K562 (cell line): ENCODE results near the gene MAD1L1. TPM values are rescaled to one million over a fixed set of nuclear protein-coding genes. Genes with fewer than 3 reads are reported as not detected.

Experiments
- ADNP ChIP-seq: fragments of 200-800 bp; sonication (Bioruptor generic); IDR thresholded peaks from 2 replicates; pipeline ENCODE4 v1.6.1; 2016; ENCODE audit warnings: missing genetic modification characterization, missing compliant biosample characterization
- ARID4B ChIP-seq: sonication (generic); formaldehyde crosslinking; IDR thresholded peaks from 2 replicates; pipeline ENCODE4 v1.8.0; 2022; ENCODE audit warnings: mild to moderate bottlenecking, missing genetic modification reagents
- ARNT ChIP-seq, 2 experiments: fragments of 450-650 bp; IDR thresholded peaks; 2 replicates each; pipeline ENCODE4 v1.6.1; 2016; ENCODE audit warnings: mild to moderate bottlenecking in 1 of 2
- BCL6 ChIP-seq: fragments of 250-450 bp; sonication (Bioruptor Pico); IDR thresholded peaks from 2 replicates; pipeline ENCODE4 v1.4.0; 2020
- CHD2 ChIP-seq: IDR thresholded peaks from 2 replicates; pipeline ENCODE4 v1.6.1; 2011; ENCODE audit warnings: low read depth, low read length
- FOXJ3 ChIP-seq: sonication (generic); formaldehyde crosslinking; IDR thresholded peaks from 2 replicates; pipeline ENCODE4 v1.4.0; 2020; ENCODE audit warnings: mild to moderate bottlenecking, missing genetic modification reagents
- KAT2B ChIP-seq: IDR thresholded peaks from one replicate; pipeline ENCODE4 v1.6.1; 2012; ENCODE audit warnings: low read depth, mild to moderate bottlenecking, control low read depth, inconsistent platforms, low read length, moderate library complexity
- NR4A1 ChIP-seq, 2 experiments: fragments of 250-450 bp in 1 of 2; fragments of 450-650 bp in 1 of 2; sonication (Bioruptor Pico) in 1 of 2; IDR thresholded peaks; 2 replicates each; pipeline versions ENCODE4 v1.4.0 to v1.6.1; 2016 to 2020; ENCODE audit warnings: mild to moderate bottlenecking in 2 of 2, missing compliant biosample characterization in 1 of 2, missing genetic modification characterization in 1 of 2, moderate library complexity in 1 of 2
- POLR2A ChIP-seq: fragments of 450-650 bp; conservative IDR thresholded peaks from 2 replicates; pipeline ENCODE4 v1.6.1; 2016
- RBM25 ChIP-seq: fragments of 200-400 bp; formaldehyde crosslinking; IDR thresholded peaks from 2 replicates; pipeline ENCODE4 v1.6.1; 2018; ENCODE audit warnings: low read length, low read depth, moderate library complexity; ENCODE audit not compliant: severe bottlenecking
- SMARCA4 ChIP-seq: fragments of 450-650 bp; IDR thresholded peaks from 2 replicates; pipeline ENCODE4 v1.6.1; 2016
- ZNF212 ChIP-seq: fragments of 450-650 bp; formaldehyde crosslinking; IDR thresholded peaks from 2 replicates; pipeline ENCODE4 v1.4.0; 2020; ENCODE audit warnings: mild to moderate bottlenecking
- ZNF395 ChIP-seq: fragments of 200-800 bp; sonication (Bioruptor generic); IDR thresholded peaks from 2 replicates; pipeline ENCODE4 v1.6.1; 2017; ENCODE audit warnings: missing genetic modification characterization, missing compliant biosample characterization
- ZNF740 ChIP-seq, 3 experiments: fragments of 200-800 bp in 1 of 3; sonication (Bioruptor generic) in 1 of 3; sonication (generic) in 1 of 3; formaldehyde crosslinking in 1 of 3; IDR thresholded peaks; 2 replicates each; pipeline versions ENCODE4 v1.6.1 to v1.8.0; 2016 to 2022; ENCODE audit warnings: mild to moderate bottlenecking in 2 of 3, missing compliant biosample characterization in 2 of 3, missing genetic modification characterization in 2 of 3, missing genetic modification reagents in 1 of 3
- polyA plus RNA-seq, 8 experiments: library from polyadenylated mRNA; depleted of rRNA in 4 of 8; stranded (reverse) in 5 of 8; unstranded in 3 of 8; fragments of >200 nt; fragmentation: Nextera tagmentation in 2 of 8; fragmentation: Illumina TruSeq in 1 of 8; extraction: Ambion mirVana in 2 of 8; extraction: Trizol in 1 of 8; gene quantifications; 2 replicates each; pipeline versions ENCODE4 v1.2.1 to v1.2.3, GENCODE V29; 2011 to 2014; ENCODE audit warnings: inconsistent platforms in 1 of 8, missing spikeins in 1 of 8
- total RNA-seq, 7 experiments: library from RNA; depleted of rRNA in 6 of 7; stranded (reverse); fragments of >200 nt in 6 of 7; fragmentation: Illumina TruSeq in 2 of 7; extraction: Trizol in 2 of 7; gene quantifications; 2 replicates each; pipeline versions ENCODE4 v1.2.1 to v1.2.3, GENCODE V29; 2011 to 2021; ENCODE audit warnings: low replicate concordance in 1 of 7
- TF ChIP-seq, protein P1 (sequence below): fragments of 250-450 bp; sonication (Bioruptor Pico); IDR thresholded peaks from 2 replicates; pipeline ENCODE4 v1.5.0; 2020; ENCODE audit warnings: mild to moderate bottlenecking
- TF ChIP-seq, protein P2 (sequence below): fragments of 450-650 bp; IDR thresholded peaks from 2 replicates; pipeline ENCODE4 v1.6.1; 2018; ENCODE audit warnings: mild to moderate bottlenecking, low read depth; ENCODE audit not compliant: partially characterized antibody

The MAD1L1 gene
- total and polyA plus RNA-seq, 9 of the 15 experiments (the other 6 are each of a cell fraction or from before 2014, with no cell fraction given) = 1.7 to 89.7 (median 18.0) TPM

- TF ChIP-seq ARID4B (CRISPR knock-in tag) = no peak; the same call in 1 of the 2 replicates
- TF ChIP-seq BCL6 = 0 out of 2 replicates have a peak, but pooled peaks have one; percentile 31
- TF ChIP-seq ZNF395 (CRISPR knock-in tag) = peak; percentile 12; the same call in 1 of the 2 replicates
- TF ChIP-seq, protein P1, sequence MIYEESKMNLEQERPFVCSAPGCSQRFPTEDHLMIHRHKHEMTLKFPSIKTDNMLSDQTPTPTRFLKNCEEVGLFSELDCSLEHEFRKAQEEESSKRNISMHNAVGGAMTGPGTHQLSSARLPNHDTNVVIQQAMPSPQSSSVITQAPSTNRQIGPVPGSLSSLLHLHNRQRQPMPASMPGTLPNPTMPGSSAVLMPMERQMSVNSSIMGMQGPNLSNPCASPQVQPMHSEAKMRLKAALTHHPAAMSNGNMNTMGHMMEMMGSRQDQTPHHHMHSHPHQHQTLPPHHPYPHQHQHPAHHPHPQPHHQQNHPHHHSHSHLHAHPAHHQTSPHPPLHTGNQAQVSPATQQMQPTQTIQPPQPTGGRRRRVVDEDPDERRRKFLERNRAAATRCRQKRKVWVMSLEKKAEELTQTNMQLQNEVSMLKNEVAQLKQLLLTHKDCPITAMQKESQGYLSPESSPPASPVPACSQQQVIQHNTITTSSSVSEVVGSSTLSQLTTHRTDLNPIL (CRISPR knock-in tag) = 0 out of 2 replicates have a peak, but pooled peaks have one; percentile 34
- no peak for TF ChIP-seq FOXJ3 (CRISPR knock-in tag)
- TF ChIP-seq POLR2A = peak; percentile 75
- no peak for TF ChIP-seq ZNF212
- no peak for TF ChIP-seq KAT2B
- peak; percentile 90; the same call in 1 of the 2 replicates for TF ChIP-seq NR4A1 (CRISPR knock-in tag; IDR thresholded peaks at IDR 0.05)
- TF ChIP-seq NR4A1 (tag; IDR thresholded peaks at IDR 0.05) = peak; percentile 89
- no peak for TF ChIP-seq ADNP (tag)
- TF ChIP-seq, protein P2, sequence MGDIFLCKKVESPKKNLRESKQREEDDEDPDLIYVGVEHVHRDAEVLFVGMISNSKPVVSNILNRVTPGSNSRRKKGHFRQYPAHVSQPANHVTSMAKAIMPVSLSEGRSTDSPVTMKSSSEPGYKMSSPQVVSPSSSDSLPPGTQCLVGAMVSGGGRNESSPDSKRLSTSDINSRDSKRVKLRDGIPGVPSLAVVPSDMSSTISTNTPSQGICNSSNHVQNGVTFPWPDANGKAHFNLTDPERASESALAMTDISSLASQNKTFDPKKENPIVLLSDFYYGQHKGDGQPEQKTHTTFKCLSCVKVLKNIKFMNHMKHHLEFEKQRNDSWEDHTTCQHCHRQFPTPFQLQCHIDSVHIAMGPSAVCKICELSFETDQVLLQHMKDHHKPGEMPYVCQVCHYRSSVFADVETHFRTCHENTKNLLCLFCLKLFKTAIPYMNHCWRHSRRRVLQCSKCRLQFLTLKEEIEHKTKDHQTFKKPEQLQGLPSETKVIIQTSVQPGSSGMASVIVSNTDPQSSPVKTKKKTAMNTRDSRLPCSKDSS = no peak
- TF ChIP-seq ARNT (IDR thresholded peaks at IDR 0.05) = peak in 1 of 2 experiments; percentile 70; a peak in 1 of 4 replicates
- peak; percentile 45; the same call in 1 of the 2 replicates for TF ChIP-seq SMARCA4
- no peak for TF ChIP-seq CHD2
- TF ChIP-seq RBM25 = no peak
- TF ChIP-seq ZNF740 (CRISPR knock-in tag; IDR thresholded peaks at IDR 0.05) = peak; percentile 76; the same call in 1 of the 2 replicates
- TF ChIP-seq ZNF740 (tag; IDR thresholded peaks at IDR 0.05) = no peak; a peak in 3 of 4 replicates
These were observed 212.8 kb downstream of the MAD1L1 start (continued) for GRCh38 chr7:2019711-2020511.
